GM21526 (cell line): ENCODE measurements around the gene WWC2.

Experiments used
- ATAC-seq: cut with Tn5 transposase; IDR thresholded peaks from one replicate; pipeline ENCODE4 v1.9.1; 2021; ENCODE audit warnings: moderate library complexity; ENCODE audit not compliant: unreplicated experiment, low FRiP score

WWC2 gene

DNA sequence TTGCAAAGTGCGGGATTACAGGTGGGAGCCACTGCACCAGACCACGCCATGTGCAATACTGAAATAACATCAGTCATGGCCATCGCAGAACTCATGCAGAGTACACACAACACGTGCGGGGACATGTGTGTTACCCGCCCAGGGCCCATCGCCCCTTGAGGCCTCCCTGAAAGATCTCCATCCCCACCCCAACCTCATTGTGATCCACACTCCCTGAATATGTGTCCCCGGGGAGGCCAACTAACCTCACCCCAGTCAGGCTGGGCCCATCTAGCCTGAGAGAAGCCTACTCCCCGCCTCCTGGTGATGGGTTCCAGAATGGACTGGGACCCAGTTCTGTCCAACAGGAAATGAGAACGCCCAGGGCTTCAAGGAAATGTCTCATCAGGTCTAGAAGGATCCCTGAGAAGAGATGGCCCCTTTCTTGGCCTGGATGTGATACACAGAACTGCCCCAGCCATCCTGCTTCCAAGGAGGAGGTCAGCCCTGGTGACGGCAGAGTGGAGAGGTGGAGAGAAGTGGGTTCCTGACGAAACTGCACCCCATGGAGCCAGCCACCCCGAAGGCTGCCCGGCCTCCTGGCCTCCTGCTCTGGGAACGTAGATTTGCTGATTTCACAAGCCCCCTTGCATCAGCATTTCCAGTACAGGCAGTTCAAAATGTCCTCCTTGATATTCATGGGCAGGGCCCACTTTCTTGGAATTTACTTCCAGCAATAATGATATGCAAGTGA, 245.6 kb downstream of the WWC2 start:
- ATAC-seq, result no peak

GRCh38 chr4:183345261-183345660, 246.2 kb downstream of the WWC2 start:
- ATAC-seq, result no peak

- no peak for ATAC-seq
Measured at GRCh38 chr4:183347146-183347545, 248.1 kb downstream of the WWC2 start.

DNA sequence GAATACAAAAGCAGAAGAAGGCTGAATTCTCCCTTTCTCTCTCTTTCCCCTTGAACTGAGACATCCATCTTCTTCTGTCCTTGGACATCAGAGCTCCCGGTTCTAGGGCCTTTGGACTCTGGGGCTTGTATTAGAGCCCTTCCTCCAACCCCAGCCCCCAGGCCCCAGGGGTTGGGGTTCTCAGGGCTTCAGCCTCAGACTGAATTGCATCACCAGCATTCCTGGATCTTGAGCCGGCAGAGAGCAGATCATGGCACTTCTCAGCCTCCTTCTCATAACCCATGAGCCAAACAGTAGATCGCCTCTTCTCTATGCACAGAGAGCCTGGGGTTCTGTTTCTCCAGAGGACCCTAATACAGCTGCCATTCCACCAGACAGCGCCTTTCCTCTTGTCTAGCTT, 248.5 kb downstream of the WWC2 start:
- ATAC-seq, result no peak

DNA sequence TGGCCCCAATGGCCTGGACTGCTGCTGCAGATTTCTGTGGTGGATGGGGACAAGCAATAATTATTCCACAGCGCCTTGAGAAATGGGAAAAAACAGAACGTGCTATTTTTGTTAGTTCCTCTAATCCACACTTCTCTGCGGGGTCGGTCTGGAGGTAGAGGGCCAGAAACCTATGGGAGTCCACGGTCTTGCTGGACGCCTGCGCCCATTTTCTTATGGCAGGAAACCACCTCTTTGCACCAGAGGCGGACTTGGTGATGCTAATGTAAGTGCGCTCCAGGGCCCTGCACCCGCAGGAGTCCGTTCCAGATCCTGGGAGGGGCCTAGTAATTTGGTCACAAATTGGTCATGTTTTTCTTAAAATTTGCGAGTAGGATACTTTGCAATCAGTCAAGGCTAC, 249.1 kb downstream of the WWC2 start:
- no peak for ATAC-seq

- no peak for ATAC-seq
Measured at GRCh38 chr4:183348706-183349659, 249.9 kb downstream of the WWC2 start.

DNA sequence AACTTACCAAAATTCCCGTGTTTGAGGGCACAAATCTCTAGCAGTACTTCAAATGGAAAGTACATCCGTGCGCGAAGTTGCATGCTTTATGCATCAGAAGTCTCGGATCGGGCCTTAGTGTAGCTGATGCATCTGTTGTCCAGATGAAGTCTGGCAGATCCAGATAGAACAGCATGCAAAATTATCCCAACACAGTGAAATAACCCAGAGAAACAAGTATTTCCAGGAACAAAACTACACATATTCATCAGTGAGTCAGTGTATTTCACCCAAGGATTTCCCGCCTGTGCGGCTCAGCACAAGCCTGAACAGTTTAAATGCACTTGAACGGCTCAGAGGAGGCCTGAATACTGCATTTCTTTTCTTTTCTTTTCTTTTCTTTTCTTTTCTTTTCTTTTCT, 250.6 kb downstream of the WWC2 start:
- no peak for ATAC-seq

DNA sequence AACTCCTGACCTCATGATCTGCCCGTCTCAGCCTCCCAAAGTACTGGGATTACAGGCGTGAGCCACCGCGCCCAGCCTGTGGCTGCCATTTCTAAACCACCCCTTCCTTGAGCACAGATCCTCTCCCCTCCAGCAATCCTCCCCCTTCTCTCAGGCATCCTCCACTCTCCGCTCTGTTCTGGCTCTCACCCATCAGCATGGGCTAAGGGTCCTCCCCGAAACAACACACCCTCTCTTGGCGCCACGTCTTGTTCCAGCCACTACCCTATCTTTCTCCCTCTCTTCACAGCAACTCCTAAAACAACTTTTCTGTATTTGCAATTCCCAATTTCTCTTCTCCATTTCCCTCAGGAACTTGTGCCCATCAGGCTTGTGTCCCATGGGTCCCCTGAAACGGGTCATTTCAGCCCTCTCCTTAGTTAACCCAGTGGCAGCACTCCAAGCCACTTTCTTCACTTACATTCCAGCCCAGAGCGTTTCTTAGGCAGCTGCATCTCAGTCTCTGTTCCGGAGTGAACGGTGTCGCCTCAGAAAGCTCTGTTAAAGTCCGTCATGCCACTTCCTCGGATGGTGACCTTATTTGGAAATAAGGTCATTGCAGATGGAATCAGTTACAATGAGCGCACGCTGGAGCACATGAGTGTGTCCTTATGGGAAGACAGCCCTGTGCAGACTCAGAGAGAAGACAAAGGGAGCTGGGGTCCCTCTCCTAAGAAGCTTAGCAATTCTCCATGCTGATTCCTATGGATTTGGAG, 251.4 kb downstream of the WWC2 start:
- no peak for ATAC-seq

GRCh38 chr4:183352546-183352945, 253.5 kb downstream of the WWC2 start:
- no peak for ATAC-seq

DNA sequence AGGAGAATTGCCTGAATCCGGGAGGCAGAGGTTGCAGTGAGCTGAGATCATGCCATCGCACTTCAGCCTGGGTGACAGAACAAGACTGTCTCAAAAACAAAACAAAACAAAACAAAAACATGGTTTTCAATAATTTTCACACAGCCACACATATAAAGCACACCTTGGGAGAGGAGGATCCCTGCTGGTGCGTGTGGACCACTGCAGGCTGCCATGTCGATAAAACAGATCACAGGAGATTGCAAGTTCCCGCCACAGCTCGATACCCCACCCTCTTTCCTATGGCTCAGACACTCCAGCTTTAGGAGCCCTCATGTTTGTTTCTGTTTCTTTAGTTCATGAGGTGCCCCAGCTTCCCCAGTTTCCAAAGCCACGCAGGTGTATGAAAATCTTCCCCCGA, 254.5 kb downstream of the WWC2 start:
- ATAC-seq, result no peak

- ATAC-seq, result no peak
Measured at GRCh38 chr4:183354219-183354618, 255.2 kb downstream of the WWC2 start.

- no peak for ATAC-seq
Measured at GRCh38 chr4:183355405-183355804, 256.3 kb downstream of the WWC2 start.

- no peak for ATAC-seq
Measured at GRCh38 chr4:183356173-183356830, 257.2 kb downstream of the WWC2 start.

DNA sequence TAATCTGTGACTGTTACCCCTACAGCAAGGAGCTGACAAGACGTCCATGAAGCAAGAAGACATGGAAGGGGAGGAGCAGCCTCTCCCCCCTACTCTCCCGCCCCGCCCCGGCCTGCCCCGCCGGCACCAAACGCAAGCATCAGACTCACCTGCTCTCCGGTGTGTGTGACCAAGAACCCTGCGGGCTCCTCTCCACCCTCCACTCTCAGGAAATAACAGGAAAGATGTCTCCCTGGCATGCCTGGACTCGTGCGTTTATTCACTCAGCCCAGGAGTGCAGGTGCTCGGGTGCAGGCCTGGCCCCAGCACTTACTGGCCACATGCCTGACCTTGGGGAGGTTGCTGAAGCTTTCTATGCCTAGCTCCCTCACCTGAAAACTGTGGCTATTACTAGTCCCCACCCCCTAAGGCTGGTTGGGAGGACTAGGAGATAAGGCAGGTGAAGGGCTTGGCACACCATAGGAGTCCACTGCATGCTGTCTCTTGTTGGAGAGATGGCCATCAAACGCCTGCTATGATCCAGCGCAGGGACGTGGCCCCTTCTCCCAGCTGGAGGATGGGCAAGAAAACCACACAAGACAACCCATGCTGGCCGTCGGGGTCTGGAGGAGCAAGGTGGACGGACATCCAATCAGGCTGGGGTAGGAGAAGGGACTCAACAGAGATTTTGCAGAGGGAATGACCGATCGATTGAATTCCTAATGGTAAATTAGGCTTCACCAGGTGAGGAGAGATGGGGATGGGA, 258.0 kb downstream of the WWC2 start:
- ATAC-seq, result no peak

DNA sequence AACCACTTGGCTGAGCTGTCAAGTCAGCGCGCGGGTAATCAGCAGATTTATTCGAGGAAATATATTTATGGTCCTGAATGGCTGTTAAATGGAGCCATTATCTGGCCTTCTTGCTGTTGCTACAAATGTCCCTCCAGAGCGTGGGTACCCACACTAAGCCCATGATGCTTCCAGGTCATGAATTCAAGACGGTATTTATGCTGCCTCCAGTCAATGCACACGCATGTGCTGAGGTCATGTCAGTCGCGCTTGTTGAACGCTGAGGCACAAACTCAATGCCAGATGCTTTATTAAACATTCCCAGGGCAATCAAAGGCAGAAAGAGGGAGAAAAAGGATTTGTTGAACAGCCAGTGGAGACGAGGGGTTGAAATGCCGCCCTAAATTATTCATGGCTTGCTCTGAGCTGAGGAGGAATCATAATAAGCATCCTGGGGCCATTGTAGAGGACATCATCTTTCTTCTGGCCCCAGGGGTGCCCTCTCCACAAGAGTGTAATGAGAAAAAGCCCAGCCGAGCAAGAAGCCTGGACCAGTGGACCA, 259.2 kb downstream of the WWC2 start:
- no peak for ATAC-seq

- ATAC-seq, result no peak
Measured at GRCh38 chr4:183360161-183360919, 261.3 kb downstream of the WWC2 start.

DNA sequence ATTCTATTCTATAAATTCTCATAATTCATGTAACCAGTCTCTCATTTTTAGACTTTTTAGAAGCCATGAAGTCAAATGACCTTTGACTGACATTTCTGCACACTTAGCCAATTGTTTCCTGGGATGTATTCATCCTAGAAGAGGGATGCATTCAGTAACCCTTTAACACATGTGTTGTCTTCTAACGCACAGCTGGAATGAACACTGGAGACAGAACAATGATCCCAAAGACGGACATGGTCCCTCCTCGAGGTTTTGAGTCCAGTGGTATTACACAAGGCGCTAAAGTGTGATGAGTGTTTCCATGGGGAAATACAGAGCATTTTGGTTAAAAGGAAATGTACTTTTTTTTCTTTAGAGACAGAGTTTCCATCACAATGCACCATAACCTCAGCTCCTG, 263.0 kb downstream of the WWC2 start:
- ATAC-seq, result no peak

DNA sequence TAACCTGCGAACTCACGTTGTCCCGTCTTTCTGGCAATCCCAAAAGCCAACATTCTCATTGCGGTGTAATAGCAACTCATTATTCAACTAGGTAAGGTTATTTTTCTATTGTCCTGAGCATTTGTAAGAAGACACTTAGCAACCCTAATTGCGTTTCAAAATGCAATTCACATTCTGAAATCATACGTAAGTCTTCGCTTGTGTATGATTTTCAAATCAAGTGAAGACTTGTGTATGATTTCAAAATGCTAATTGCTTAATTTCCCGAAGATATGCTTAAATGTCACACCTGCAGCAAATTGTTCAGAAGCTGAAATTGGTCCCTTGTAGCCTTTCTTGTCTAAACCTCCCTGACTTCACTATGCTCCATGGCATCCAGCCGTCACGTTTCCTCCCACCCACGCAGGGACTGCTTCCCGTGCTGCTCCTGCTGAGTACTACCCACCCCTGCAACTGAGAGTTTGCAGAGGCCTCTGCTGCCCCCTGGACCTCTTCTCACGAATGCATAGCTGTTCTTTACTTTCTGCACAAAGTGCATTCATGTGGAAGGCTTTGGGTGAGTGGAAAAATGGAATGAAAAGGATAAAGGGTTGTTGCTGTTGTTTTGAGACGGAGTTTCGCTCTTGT, 264.0 kb downstream of the WWC2 start:
- ATAC-seq, result no peak
